BE2C (cell line): ENCODE results near the gene KIF25.
"Not testable (repeated sequence)": the region's sequence is repeated elsewhere in the genome, so short reads cannot be mapped to it uniquely, and the experiment has no call there.

Source experiments
- DNase-seq: peaks from one replicate; pipeline ENCODE4 v3.0.0-alpha.2; 2020
- H3K27me3 ChIP-seq: fragments of 250-450 bp; sonication (Bioruptor Pico); 2 replicates; pipeline ENCODE4 v1.5.1; 2020; ENCODE audit warnings: mild to moderate bottlenecking
- H3K36me3 ChIP-seq: fragments of 250-450 bp; sonication (Bioruptor Pico); 2 replicates; pipeline ENCODE4 v1.5.1; 2020; ENCODE audit warnings: mild to moderate bottlenecking
- H3K4me1 ChIP-seq: fragments of 250-450 bp; sonication (Bioruptor Pico); 2 replicates; pipeline ENCODE4 v1.5.1; 2020
- H3K4me3 ChIP-seq: 2 replicates; pipeline ENCODE4 v1.5.1; 2011; ENCODE audit warnings: low read depth, low read length
- H3K9me3 ChIP-seq: fragments of 250-450 bp; sonication (Bioruptor Pico); 2 replicates; pipeline ENCODE4 v1.5.1; 2020
- TF ChIP-seq, protein P1 (sequence below): IDR thresholded peaks from 2 replicates; pipeline ENCODE4 v1.5.1; 2012; ENCODE audit warnings: mild to moderate bottlenecking, low read depth, low read length

The KIF25 gene

DNA sequence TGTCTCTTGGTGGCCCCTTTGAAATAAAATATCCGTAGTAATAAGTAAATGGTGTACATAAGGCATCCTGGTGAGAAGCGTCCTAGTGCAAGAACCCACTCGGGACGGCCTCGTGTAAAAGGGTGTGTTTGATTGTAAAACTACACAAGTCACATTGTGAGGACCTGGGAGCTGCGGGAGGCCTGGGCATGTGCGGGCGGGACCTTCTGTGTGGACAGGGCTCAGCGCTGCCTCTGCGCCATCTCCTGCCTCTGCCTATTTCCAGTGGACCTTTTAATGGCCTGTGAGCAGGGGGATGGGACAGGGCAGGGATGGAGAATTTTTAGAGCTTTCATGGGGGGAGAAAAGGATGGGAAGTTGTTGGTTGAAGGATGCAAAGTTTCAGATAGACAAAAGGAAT, 25.3 kb upstream of the KIF25 start:
- TF ChIP-seq, protein P1, sequence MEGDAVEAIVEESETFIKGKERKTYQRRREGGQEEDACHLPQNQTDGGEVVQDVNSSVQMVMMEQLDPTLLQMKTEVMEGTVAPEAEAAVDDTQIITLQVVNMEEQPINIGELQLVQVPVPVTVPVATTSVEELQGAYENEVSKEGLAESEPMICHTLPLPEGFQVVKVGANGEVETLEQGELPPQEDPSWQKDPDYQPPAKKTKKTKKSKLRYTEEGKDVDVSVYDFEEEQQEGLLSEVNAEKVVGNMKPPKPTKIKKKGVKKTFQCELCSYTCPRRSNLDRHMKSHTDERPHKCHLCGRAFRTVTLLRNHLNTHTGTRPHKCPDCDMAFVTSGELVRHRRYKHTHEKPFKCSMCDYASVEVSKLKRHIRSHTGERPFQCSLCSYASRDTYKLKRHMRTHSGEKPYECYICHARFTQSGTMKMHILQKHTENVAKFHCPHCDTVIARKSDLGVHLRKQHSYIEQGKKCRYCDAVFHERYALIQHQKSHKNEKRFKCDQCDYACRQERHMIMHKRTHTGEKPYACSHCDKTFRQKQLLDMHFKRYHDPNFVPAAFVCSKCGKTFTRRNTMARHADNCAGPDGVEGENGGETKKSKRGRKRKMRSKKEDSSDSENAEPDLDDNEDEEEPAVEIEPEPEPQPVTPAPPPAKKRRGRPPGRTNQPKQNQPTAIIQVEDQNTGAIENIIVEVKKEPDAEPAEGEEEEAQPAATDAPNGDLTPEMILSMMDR, result no peak
- no peak for DNase-seq
- Histone ChIP-seq H3K36me3 (peaks cover 4% of the 10 kb centered on the region; the same call in 1 of the 2 replicates), H3K9me3 (no peaks in the 10 kb centered on the region), H3K4me1 (no peaks in the 10 kb centered on the region), H3K27me3 (no peaks in the 10 kb centered on the region), H3K4me3 (no peak overlapping the region)

DNA sequence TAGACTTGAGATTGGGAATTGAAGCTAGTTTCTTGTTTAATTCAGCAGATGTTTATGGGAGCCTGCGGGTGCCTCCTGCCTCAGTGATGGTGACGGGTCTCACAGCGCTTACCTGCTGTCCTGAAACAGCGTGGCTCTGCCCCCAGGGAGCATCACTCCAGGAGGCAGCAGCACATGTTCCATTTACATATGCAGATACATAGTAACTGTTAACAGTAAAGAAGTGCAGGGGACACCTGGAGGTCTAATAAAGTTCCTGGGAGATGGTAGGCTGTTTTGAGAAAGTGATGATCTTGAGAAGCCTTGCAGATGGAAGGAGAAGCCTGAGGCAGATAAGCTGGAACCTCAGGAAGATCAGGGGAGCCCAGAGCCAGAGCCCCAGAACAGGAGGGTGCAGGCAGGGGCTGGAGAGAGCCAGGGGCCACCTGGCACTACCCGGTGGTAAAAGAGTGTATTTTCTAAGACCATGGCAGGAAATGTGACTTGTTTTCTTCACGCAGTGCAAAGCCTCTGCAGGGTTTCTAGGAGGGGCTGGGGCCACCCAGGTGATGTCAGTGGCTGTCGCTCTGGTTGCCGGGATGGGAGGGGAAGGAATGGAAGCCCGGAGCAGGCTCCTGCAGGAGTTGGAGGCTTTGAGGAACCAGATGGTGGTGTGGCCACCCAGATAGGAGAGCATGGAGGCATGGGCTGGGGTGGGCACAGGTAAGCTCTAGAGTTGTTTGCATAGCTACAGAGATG, 24.2 kb upstream of the KIF25 start:
- no peaks in the 10 kb centered on the region for H3K9me3 ChIP-seq
- H3K4me3 ChIP-seq, result no peak overlapping the region
- H3K36me3 ChIP-seq, result no peaks in the 10 kb centered on the region; the same call in 1 of the 2 replicates
- no peak for DNase-seq
- TF ChIP-seq, protein P1, result no peak
- no peaks in the 10 kb centered on the region for H3K27me3 ChIP-seq
- no peaks in the 10 kb centered on the region for H3K4me1 ChIP-seq

DNA sequence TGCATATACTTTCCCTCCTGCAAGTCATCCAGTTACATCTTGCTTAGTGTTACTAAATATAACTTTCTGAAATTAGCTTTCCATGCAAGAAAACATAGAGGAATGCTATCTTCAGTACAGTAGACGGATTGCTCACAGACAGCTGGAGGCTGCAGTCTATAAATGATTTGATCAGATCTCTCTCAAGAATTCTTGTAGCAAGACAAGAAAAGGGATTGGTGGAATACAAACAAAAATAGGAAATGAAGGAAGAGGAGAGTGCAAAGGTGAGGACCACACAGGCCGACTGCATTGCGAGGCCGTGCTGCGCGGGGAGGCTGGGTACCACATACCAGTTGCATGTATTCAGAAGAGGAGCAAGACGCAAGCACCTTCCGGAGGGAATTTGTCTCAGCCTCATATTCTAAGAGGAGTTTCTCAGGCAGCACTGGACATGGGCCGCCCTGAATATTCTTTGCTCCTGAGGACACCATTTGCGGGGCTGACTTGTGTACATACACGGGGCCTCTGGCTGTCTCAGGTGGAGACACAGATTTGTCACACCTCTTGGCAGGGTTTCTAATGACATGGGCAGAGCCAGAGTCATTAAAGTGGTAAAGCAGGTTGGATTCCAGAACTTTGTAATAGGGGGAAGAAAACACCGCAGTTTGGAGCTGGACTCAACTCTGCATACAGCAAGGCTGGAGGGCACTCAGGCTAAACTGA, 22.7 kb upstream of the KIF25 start:
- DNase-seq, result no peak
- TF ChIP-seq, protein P1, result no peak
- Histone ChIP-seq H3K27me3 (no peaks in the 10 kb centered on the region), H3K9me3 (no peaks in the 10 kb centered on the region), H3K36me3 (no peaks in the 10 kb centered on the region; the same call in 1 of the 2 replicates), H3K4me3 (no peak overlapping the region), H3K4me1 (no peaks in the 10 kb centered on the region)

DNA sequence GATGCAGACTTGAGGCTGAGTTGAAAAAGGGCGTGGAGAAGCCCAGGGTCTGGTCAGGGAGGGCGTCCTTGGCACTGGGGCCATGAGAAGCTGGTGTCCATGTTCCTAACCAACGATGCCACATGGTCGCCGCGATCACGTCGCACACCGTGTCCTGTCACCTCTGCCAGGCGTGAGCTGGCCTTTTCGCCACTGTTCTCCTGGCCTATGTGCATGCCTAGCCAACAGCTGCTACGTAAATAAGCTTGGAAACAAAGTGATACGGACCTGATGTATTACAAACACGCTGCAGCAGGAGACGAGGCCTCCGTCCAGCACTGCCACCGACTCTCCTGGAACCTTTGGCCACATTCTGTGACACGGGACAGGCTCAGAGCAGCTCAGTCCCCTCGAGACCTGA, 22.0 kb upstream of the KIF25 start:
- Histone ChIP-seq H3K4me1 (no peaks in the 10 kb centered on the region), H3K9me3 (no peaks in the 10 kb centered on the region)
- TF ChIP-seq, protein P1, result no peak

DNA sequence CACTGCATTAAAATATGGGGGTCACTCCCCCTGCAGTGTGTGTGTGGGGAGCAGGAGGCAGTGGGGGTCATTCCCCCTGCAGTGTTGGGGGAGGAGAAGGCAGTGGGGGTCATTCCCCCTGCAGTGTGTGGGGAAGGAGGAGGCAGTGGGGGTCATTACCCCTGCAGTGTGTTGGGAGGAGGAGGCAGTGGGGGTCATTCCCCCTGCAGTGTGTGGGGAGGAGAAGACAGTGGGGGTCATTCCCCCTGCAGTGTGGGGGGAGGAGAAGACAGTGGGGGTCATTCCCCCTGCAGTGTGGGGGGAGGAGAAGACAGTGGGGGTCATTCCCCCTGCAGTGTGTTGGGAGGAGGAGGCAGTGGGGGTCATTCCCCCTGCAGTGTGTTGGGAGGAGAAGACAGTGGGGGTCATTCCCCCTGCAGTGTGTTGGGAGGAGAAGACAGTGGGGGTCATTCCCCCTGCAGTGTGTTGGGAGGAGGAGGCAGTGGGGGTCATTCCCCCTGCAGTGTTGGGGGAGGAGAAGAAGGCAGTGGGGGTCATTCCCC, 21.3 kb upstream of the KIF25 start:
- not testable (repeated sequence) for H3K36me3 ChIP-seq, H3K9me3 ChIP-seq, H3K4me1 ChIP-seq, DNase-seq, H3K27me3 ChIP-seq, H3K4me3 ChIP-seq

More for the DNA sequence above, 22.0 kb upstream of the KIF25 start:
- no peaks in the 10 kb centered on the region; the same call in 1 of the 2 replicates for H3K36me3 ChIP-seq
- no peak overlapping the region for H3K4me3 ChIP-seq
- DNase-seq, result no peak
- H3K27me3 ChIP-seq, result no peaks in the 10 kb centered on the region

DNA sequence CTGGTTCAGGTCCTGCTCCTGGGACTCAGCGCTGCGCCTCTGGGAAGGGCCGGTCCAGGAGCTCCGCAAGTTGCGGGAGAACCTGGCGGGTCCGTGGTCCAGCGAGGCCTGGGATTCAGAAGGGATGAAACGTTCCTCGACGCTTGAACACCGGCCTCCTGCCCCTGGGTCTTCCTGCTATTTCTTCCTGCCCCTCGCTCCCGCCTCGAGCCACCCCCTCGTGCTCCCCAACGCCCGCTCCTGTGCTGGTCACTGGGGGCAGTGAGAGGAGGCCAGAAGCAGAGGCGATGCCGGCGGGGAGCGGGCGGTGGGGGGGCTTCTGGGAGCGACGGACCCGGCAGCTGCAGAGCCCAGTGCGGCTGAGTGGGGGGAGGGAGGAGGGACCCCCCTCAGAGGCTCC, 20.8 kb upstream of the KIF25 start:
- H3K9me3 ChIP-seq, result no peaks in the 10 kb centered on the region
- H3K4me3 ChIP-seq, result no peak overlapping the region
- TF ChIP-seq, protein P1, result no peak

More for the DNA sequence above, 20.8 kb upstream of the KIF25 start:
- Histone ChIP-seq H3K36me3 (no peaks in the 10 kb centered on the region), H3K27me3 (no peaks in the 10 kb centered on the region), H3K4me1 (no peaks in the 10 kb centered on the region)
- DNase-seq, result no peak
